Neuronal stem cell (in vitro differentiated cells): ENCODE measurements around the gene ZNF366.

Experiments used
- DNase-seq: peaks from one replicate; pipeline ENCODE4 v3.0.0-alpha.2; 2013; ENCODE audit warnings: low spot score
- H2AFZ ChIP-seq: one replicate; pipeline ENCODE4 v1.6.1; 2013; ENCODE audit warnings: mild to moderate bottlenecking, low read length, inconsistent platforms
- H2AK5ac ChIP-seq: 2 replicates; pipeline ENCODE4 v1.6.1; 2013; ENCODE audit warnings: low read depth, mild to moderate bottlenecking, inconsistent platforms, low read length, moderate library complexity, mixed read lengths
- H2BK120ac ChIP-seq: 2 replicates; pipeline ENCODE4 v1.6.1; 2013; ENCODE audit warnings: low read depth, mild to moderate bottlenecking, inconsistent platforms, low read length, moderate library complexity, mixed read lengths
- H2BK12ac ChIP-seq: one replicate; pipeline ENCODE4 v1.6.1; 2013; ENCODE audit warnings: low read length, inconsistent platforms
- H2BK15ac ChIP-seq: 2 replicates; pipeline ENCODE4 v1.6.1; 2013; ENCODE audit warnings: mild to moderate bottlenecking, low read length, inconsistent platforms, mixed read lengths
- H2BK5ac ChIP-seq: one replicate; pipeline ENCODE4 v1.6.1; 2013; ENCODE audit warnings: inconsistent platforms, mild to moderate bottlenecking, low read length, moderate library complexity
- H3K14ac ChIP-seq: one replicate; pipeline ENCODE4 v1.6.1; 2013; ENCODE audit warnings: low read length, inconsistent platforms
- H3K18ac ChIP-seq: 2 replicates; pipeline ENCODE4 v1.6.1; 2013; ENCODE audit warnings: low read length, inconsistent platforms
- H3K23ac ChIP-seq: 2 replicates; pipeline ENCODE4 v1.6.1; 2013; ENCODE audit warnings: low read depth, mild to moderate bottlenecking, mixed read lengths, low read length, inconsistent platforms; ENCODE audit not compliant: poor library complexity
- H3K27ac ChIP-seq: replicated peaks from 3 replicates; pipeline ENCODE4 v1.5.1; 2013; ENCODE audit warnings: low read length, inconsistent platforms
- H3K27me3 ChIP-seq, 3 experiments: 2 replicates each; pipeline ENCODE4 v1.6.1; 2013; ENCODE audit warnings: low read length in 3 of 3, mild to moderate bottlenecking in 2 of 3, inconsistent platforms in 1 of 3, low read depth in 1 of 3, mixed read lengths in 1 of 3, moderate library complexity in 1 of 3; ENCODE audit not compliant: control insufficient read depth in 3 of 3, insufficient read depth in 3 of 3
- H3K36me3 ChIP-seq, 2 donors: replicated peaks in 1 of 2; 2 replicates each; pipeline ENCODE4 v1.6.1; 2013; ENCODE audit warnings: low read length in 2 of 2; ENCODE audit not compliant: control insufficient read depth in 2 of 2, insufficient read depth in 2 of 2
- H3K4ac ChIP-seq: 2 replicates; pipeline ENCODE4 v1.6.1; 2013; ENCODE audit warnings: inconsistent platforms, mild to moderate bottlenecking, low read length, moderate library complexity
- H3K4me1 ChIP-seq, 2 donors: 1 replicate in 1 of 2; 2 replicates in 1 of 2; pipeline ENCODE4 v1.6.1; 2013; ENCODE audit warnings: low read length in 2 of 2, low read depth in 1 of 2; ENCODE audit not compliant: control insufficient read depth in 2 of 2, insufficient read depth in 1 of 2
- H3K4me2 ChIP-seq: one replicate; pipeline ENCODE4 v1.6.1; 2013; ENCODE audit warnings: mild to moderate bottlenecking, low read length, inconsistent platforms; ENCODE audit not compliant: insufficient read depth, poor library complexity, severe bottlenecking
- H3K4me3 ChIP-seq, 2 donors: 2 replicates each; pipeline ENCODE4 v1.5.1; 2013; ENCODE audit warnings: low read length in 2 of 2, mild to moderate bottlenecking in 2 of 2, inconsistent platforms in 1 of 2, moderate library complexity in 1 of 2
- H3K79me1 ChIP-seq: one replicate; pipeline ENCODE4 v1.6.1; 2013; ENCODE audit warnings: low read depth, mild to moderate bottlenecking, inconsistent platforms, low read length, moderate library complexity
- H3K9ac ChIP-seq: one replicate; pipeline ENCODE4 v1.6.1; 2013; ENCODE audit warnings: mild to moderate bottlenecking, low read depth, low read length, inconsistent platforms; ENCODE audit not compliant: poor library complexity
- H3K9me3 ChIP-seq, 2 donors: replicated peaks in 1 of 2; 2 replicates each; pipeline versions ENCODE3 to v1.6.1; 2013; ENCODE audit warnings: low read length in 2 of 2, mild to moderate bottlenecking in 2 of 2, inconsistent platforms in 1 of 2, low read depth in 1 of 2, mixed read lengths in 1 of 2, moderate library complexity in 1 of 2; ENCODE audit not compliant: control insufficient read depth in 2 of 2, insufficient read depth in 1 of 2
- H4K8ac ChIP-seq: one replicate; pipeline ENCODE4 v1.6.1; 2013; ENCODE audit warnings: low read depth, mild to moderate bottlenecking, inconsistent platforms, low read length, moderate library complexity
- H4K91ac ChIP-seq: one replicate; pipeline ENCODE4 v1.6.1; 2013; ENCODE audit warnings: low read length, low read depth, mild to moderate bottlenecking, inconsistent platforms; ENCODE audit not compliant: poor library complexity
- WGBS, 2 donors: extraction: QIAGEN DNeasy Blood & Tissue Kit; methylation state at CpG; one replicate each; pipeline ENCODE4 v1.1.7; 2013; ENCODE audit warnings: missing lambda C conversion rate in 2 of 2, mixed read lengths in 1 of 2; ENCODE audit not compliant: insufficient read length in 2 of 2, insufficient replicate concordance in 1 of 2; ENCODE audit errors: extremely low coverage in 2 of 2; 5-methylcytosine and 5-hydroxymethylcytosine counted together

ZNF366 gene

GRCh38 chr5:72453246-72453775 lies 53.9 kb downstream of the ZNF366 start:
- H2AFZ ChIP-seq = peak overlapping the region; percentile 86
- H2BK12ac ChIP-seq = peak overlapping the region; percentile 9
- no CpG with 5 or more reads among the region's 4 CpGs for WGBS, 2 donors
- no peak overlapping the region for H2BK120ac ChIP-seq
- H2BK15ac ChIP-seq = no peak overlapping the region
- no peak overlapping the region for H2BK5ac ChIP-seq
- no peak overlapping the region for H4K91ac ChIP-seq
- no peak overlapping the region for H3K4me2 ChIP-seq
- H3K36me3 ChIP-seq = no peaks in the 10 kb centered on the region
- no peak overlapping the region for H3K14ac ChIP-seq
- peak overlapping the region; percentile 8 for H3K18ac ChIP-seq
- peaks cover 0 to 8% of the 10 kb centered on the region in 2 donors for H3K9me3 ChIP-seq
- DNase-seq = no peak
- no peak overlapping the region for H3K9ac ChIP-seq
- no peak overlapping the region for H3K23ac ChIP-seq
- H3K27me3 ChIP-seq = no peaks in the 10 kb centered on the region
- peaks cover 20 to 30% of the 10 kb centered on the region in 2 donors for H3K4me1 ChIP-seq
- no peak overlapping the region for H3K27ac ChIP-seq
- no peaks in the 10 kb centered on the region for H3K79me1 ChIP-seq
- no peak overlapping the region for H4K8ac ChIP-seq
- no peak overlapping the region for H3K4me3 ChIP-seq
- no peak overlapping the region for H2AK5ac ChIP-seq
- H3K4ac ChIP-seq = no peak overlapping the region

- WGBS, 2 donors = no CpG with 5 or more reads among the region's 9 CpGs
These were observed 54.5 kb downstream of the ZNF366 start for GRCh38 chr5:72452515-72453245.

GRCh38 chr5:72451741-72452505 lies 55.3 kb downstream of the ZNF366 start:
- Histone ChIP-seq H3K36me3 (no peaks in the 10 kb centered on the region), H2AK5ac (no peak overlapping the region), H2AFZ (peak overlapping the region; percentile 86), H3K18ac (peak overlapping the region; percentile 95), H3K4me2 (no peak overlapping the region), H3K27me3 (no peaks in the 10 kb centered on the region), H3K79me1 (no peaks in the 10 kb centered on the region), H2BK5ac (no peak overlapping the region), H3K4me3 (peak overlapping the region in 1 of 2 donors; percentile 8), H3K9me3 (peaks cover 0 to 8% of the 10 kb centered on the region in 2 donors), H3K27ac (peak overlapping the region; percentile 35), H3K4me1 (peaks cover 16 to 30% of the 10 kb centered on the region in 2 donors), H2BK12ac (peak overlapping the region; percentile 91), H3K23ac (peak overlapping the region; percentile 40), H3K4ac (no peak overlapping the region), H2BK120ac (peak overlapping the region; percentile 67), H3K14ac (peak overlapping the region; percentile 17), H2BK15ac (peak overlapping the region; percentile 87), H4K8ac (no peak overlapping the region), H3K9ac (no peak overlapping the region), H4K91ac (peak overlapping the region; percentile 15)
- no CpG with 5 or more reads among the region's 13 CpGs for WGBS, 2 donors
- DNase-seq = no peak

More at GRCh38 chr5:72452515-72453245, 54.5 kb downstream of the ZNF366 start:
- H2AK5ac ChIP-seq = no peak overlapping the region
- H2AFZ ChIP-seq = peak overlapping the region; percentile 86
- H3K79me1 ChIP-seq = no peaks in the 10 kb centered on the region
- DNase-seq = no peak
- H3K36me3 ChIP-seq = no peaks in the 10 kb centered on the region
- H3K4me2 ChIP-seq = no peak overlapping the region
- H3K18ac ChIP-seq = peak overlapping the region; percentile 11
- H2BK15ac ChIP-seq = no peak overlapping the region
- H4K91ac ChIP-seq = no peak overlapping the region
- no peaks in the 10 kb centered on the region for H3K27me3 ChIP-seq
- no peak overlapping the region for H3K4me3 ChIP-seq
- H3K4me1 ChIP-seq = peaks cover 20 to 30% of the 10 kb centered on the region in 2 donors
- no peak overlapping the region for H2BK12ac ChIP-seq
- peaks cover 0 to 8% of the 10 kb centered on the region in 2 donors for H3K9me3 ChIP-seq
- no peak overlapping the region for H4K8ac ChIP-seq
- H3K9ac ChIP-seq = no peak overlapping the region
- H3K23ac ChIP-seq = no peak overlapping the region
- no peak overlapping the region for H2BK5ac ChIP-seq
- H2BK120ac ChIP-seq = no peak overlapping the region
- peak overlapping the region; percentile 35 for H3K27ac ChIP-seq
- no peak overlapping the region for H3K14ac ChIP-seq
- no peak overlapping the region for H3K4ac ChIP-seq

GRCh38 chr5:72448368-72448767 lies 58.8 kb downstream of the ZNF366 start:
- Histone ChIP-seq H3K27ac (no peak overlapping the region), H3K4ac (no peak overlapping the region), H3K36me3 (no peaks in the 10 kb centered on the region), H3K4me2 (no peak overlapping the region), H3K18ac (no peak overlapping the region), H2BK15ac (no peak overlapping the region), H3K79me1 (no peaks in the 10 kb centered on the region), H3K4me3 (no peak overlapping the region), H2BK5ac (no peak overlapping the region), H2BK120ac (no peak overlapping the region), H3K4me1 (peaks cover 16 to 39% of the 10 kb centered on the region in 2 donors), H4K8ac (no peak overlapping the region), H3K9ac (no peak overlapping the region), H3K9me3 (peaks cover 0 to 2% of the 10 kb centered on the region in 2 donors), H4K91ac (no peak overlapping the region), H2AK5ac (no peak overlapping the region), H3K23ac (no peak overlapping the region), H2AFZ (peak overlapping the region; percentile 13), H3K27me3 (no peaks in the 10 kb centered on the region), H3K14ac (no peak overlapping the region), H2BK12ac (no peak overlapping the region)
- WGBS, 2 donors = no CpG with 5 or more reads among the region's 1 CpG
- no peak for DNase-seq
